Neuron (in vitro differentiated cells): ENCODE data around the gene ATXN7L3B.
"Not testable (repeated sequence)": the region's sequence is repeated elsewhere in the genome, so short reads cannot be mapped to it uniquely, and the experiment has no call there.

Experiments used
- H2AFZ ChIP-seq: one replicate; pipeline ENCODE4 v1.6.1; 2013; ENCODE audit warnings: low read depth, mild to moderate bottlenecking, inconsistent platforms, low read length, moderate library complexity
- H3K27me3 ChIP-seq: one replicate; pipeline ENCODE4 v1.6.1; 2013; ENCODE audit warnings: low read length; ENCODE audit not compliant: insufficient read depth
- H3K36me3 ChIP-seq: one replicate; pipeline ENCODE4 v1.6.1; 2013; ENCODE audit warnings: low read length; ENCODE audit not compliant: insufficient read depth
- H3K4me1 ChIP-seq: one replicate; pipeline ENCODE4 v1.6.1; 2013; ENCODE audit warnings: low read length; ENCODE audit not compliant: insufficient read depth
- H3K4me3 ChIP-seq: 2 replicates; pipeline ENCODE4 v1.5.1; 2013; ENCODE audit warnings: mild to moderate bottlenecking, low read length, moderate library complexity
- H3K9me3 ChIP-seq: one replicate; pipeline ENCODE4 v1.6.1; 2013; ENCODE audit warnings: low read length

The ATXN7L3B gene, protein sequence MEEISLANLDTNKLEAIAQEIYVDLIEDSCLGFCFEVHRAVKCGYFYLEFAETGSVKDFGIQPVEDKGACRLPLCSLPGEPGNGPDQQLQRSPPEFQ

DNA sequence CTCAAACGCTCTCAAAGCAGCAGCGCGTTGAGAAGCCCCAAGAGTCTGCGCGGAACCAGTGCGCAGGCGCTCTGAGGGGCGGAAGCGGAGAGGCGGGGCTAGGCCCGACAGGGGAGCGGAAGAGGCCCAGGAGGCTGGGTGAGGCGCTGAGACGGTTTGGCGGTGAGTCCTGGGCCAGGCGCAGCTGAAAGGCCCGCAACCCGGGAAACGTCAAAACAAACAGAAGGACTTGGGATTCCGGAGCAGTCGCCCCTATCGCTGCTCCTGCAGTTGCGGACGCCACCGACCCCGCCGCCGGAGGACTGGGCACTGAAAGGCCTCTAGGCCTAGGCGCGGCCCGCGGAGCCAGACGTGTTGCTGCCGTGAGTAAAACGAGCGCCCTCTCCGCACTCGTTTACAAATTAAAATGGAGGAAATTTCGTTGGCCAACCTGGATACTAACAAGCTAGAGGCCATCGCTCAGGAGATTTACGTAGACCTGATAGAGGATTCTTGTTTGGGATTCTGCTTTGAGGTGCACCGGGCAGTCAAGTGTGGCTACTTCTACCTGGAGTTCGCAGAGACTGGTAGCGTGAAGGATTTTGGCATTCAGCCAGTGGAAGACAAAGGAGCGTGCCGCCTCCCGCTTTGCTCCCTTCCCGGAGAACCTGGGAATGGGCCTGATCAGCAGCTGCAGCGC, at the start of gene ATXN7L3B:
Gene ATXN7L3B (plus strand): TSS at position 129 of the 679 bp plus-strand sequence. CDS start 278 bp downstream, at position 407.
- no peaks in the 10 kb centered on the region for H3K27me3 ChIP-seq
- H3K4me1 ChIP-seq: peaks cover 33% of the 10 kb centered on the region
- H2AFZ ChIP-seq: peak within 1 kb of the TSS; percentile 88
- H3K36me3 ChIP-seq: peaks cover 40% of the 10 kb centered on the region
- H3K4me3 ChIP-seq: peak within 1 kb of the TSS; percentile 95
- no peaks in the 10 kb centered on the region for H3K9me3 ChIP-seq

DNA sequence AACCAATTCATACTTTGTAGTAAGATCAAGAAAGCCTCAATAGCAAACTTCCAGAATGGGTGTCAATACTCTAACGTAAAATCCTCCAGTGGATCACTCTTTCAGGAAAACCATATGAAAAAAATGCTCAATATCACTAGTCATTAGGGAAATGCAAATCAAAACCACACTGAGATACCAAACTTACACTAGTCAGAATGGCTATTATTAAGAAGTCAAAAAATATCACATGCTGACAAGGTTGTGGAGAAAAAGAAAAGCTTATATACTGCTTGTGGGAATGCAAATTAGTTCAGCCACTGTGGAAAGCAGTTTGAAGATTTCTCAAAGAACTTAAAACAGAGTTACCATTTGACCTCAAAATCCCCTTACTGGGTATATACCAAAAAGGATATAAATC, 49.5 kb upstream of the ATXN7L3B start:
- Histone ChIP-seq H3K9me3 (no peaks in the 10 kb centered on the region), H3K4me1 (peaks cover 5% of the 10 kb centered on the region), H3K27me3 (no peaks in the 10 kb centered on the region), H2AFZ (no peak overlapping the region), H3K36me3 (no peaks in the 10 kb centered on the region), H3K4me3 (no peak overlapping the region)

DNA sequence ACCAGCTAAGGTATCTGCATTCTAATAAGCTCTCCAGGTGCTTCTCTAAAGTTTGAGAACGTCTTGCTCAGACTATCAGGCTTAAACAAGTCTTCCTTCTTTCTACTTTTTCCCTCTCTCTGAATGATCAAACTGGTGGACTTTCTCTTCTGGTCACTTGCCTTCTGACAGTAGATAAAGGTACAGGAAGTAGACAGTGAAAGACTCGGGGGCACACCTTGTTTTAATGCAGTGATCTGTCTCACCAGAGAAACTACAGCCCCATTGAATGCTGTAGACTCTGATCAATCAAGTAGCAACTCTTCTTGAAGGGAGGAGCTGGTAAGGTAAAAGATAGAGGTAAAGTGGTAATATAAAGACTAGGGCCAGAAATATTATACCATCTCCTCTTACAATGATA, 48.1 kb upstream of the ATXN7L3B start:
- no peaks in the 10 kb centered on the region for H3K9me3 ChIP-seq
- peaks cover 5% of the 10 kb centered on the region for H3K4me1 ChIP-seq
- H3K36me3 ChIP-seq: no peaks in the 10 kb centered on the region
- H2AFZ ChIP-seq: no peak overlapping the region
- H3K27me3 ChIP-seq: no peaks in the 10 kb centered on the region
- H3K4me3 ChIP-seq: no peak overlapping the region

DNA sequence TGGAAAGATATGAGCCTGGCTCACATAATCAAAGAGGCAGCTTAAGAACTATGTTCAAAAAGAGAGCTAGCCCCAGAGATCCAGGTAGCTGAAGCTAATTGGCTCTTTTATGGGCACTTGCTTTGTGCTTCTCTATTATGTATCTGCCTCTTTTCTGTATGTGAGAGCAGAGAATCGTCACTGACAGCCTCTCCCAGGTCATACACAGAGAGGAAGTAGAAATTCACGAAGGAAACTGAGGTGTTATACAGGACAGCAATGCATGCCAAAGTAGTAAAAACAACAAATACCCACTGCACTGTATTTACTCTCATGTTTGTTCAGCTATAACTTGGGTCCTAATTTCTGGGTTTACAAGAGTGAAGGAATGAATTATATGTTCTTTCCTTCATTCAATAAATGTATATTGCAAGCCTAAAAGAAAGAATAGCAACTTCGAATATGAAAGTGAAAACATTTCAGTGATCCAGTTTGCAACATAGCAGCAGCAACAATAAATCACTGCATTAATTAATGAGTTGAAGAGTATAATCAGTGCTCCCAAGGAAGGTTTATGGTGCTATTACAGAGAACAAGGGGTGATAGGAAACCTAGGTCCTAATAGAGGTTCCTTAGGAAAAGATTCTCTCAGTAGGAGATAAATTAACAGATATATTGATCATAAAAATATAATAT, 47.1 kb upstream of the ATXN7L3B start:
- Histone ChIP-seq H3K27me3 (no peaks in the 10 kb centered on the region), H3K4me3 (no peak overlapping the region), H3K9me3 (no peaks in the 10 kb centered on the region), H3K4me1 (peaks cover 5% of the 10 kb centered on the region), H2AFZ (peak overlapping the region; percentile 47), H3K36me3 (no peaks in the 10 kb centered on the region)

DNA sequence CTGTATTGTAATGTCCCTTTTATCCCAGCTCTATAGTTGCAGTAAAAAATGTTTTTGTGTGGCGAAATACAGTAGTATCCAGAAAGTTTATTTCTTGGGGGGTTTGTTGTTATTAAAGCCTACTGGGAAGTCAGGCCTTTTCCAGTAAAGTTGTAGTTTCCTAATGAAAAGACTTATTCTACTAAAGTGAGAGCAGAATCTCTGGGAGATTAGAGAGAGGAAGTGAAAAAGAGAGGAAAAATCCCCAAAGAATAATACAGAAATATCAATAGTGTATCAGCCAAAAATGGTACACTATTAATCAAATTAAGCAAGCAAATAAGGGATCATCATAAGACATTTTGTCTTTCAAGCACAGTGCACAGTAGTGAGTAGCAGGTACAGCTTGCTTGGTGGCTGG, 46.3 kb upstream of the ATXN7L3B start:
- Histone ChIP-seq H3K9me3 (no peaks in the 10 kb centered on the region), H3K4me1 (peaks cover 5% of the 10 kb centered on the region), H3K4me3 (no peak overlapping the region)

DNA sequence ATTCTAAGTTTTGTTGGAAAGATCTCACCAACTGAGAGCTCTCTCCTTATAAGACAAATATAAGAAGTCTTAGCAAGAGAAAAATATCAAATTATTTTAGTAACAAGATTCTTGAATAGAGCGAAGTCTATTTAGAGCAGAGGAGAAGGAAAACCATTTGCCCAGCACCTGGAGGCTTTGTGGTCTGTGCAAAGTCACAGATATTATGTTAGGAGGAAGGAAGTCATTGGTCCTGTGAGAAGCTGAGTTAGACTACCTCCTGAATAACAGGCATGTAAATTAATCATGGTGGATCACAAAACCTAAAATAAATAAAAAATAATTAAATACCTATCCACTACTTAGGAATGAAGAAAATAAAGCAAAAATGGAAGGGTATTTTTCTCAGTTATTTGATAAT, 38.4 kb upstream of the ATXN7L3B start:
- no peak overlapping the region for H2AFZ ChIP-seq
- no peaks in the 10 kb centered on the region for H3K36me3 ChIP-seq
- no peak overlapping the region for H3K4me3 ChIP-seq
- H3K9me3 ChIP-seq: no peaks in the 10 kb centered on the region
- H3K4me1 ChIP-seq: no peaks in the 10 kb centered on the region
- no peaks in the 10 kb centered on the region for H3K27me3 ChIP-seq

More for the DNA sequence above, 46.3 kb upstream of the ATXN7L3B start:
- Histone ChIP-seq H3K27me3 (no peaks in the 10 kb centered on the region), H3K36me3 (no peaks in the 10 kb centered on the region), H2AFZ (peak overlapping the region; percentile 46)

DNA sequence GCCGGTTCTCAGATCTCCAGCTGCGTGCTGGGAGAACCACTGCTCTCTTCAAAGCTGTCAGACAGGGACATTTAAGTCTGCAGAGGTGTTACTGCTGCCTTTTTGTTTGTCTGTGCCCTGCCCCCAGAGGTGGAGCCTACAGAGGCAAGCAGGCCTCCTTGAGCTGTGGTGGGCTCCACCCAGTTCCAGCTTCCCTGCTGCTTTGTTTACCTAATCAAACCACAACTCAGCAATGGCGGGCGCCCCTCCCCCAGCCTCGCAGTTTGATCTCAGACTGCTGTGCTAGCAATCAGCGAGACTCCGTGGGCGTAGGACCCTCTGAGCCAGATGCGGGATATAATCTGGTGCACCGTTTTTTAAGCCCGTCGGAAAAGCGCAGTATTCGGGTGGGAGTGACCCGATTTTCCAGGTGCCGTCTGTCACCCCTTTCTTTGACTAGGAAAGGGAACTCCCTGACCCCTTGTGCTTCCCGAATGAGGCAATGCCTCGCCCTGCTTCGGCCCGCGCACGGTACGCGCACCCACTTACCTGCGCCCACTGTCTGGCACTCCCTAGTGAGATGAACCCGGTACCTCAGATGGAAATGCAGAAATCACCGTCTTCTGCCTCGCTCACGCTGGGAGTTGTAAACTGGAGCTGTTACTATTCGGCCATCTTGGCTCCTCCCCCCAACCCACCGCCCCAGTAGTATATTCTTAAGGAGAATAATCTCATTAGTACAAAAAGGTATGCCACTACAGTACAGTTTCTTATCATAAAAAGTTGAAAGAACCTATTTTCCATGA, 28.6 kb upstream of the ATXN7L3B start:
- H3K9me3 ChIP-seq, H3K27me3 ChIP-seq, H3K4me1 ChIP-seq, H3K36me3 ChIP-seq, H3K4me3 ChIP-seq, H2AFZ ChIP-seq: not testable (repeated sequence)

DNA sequence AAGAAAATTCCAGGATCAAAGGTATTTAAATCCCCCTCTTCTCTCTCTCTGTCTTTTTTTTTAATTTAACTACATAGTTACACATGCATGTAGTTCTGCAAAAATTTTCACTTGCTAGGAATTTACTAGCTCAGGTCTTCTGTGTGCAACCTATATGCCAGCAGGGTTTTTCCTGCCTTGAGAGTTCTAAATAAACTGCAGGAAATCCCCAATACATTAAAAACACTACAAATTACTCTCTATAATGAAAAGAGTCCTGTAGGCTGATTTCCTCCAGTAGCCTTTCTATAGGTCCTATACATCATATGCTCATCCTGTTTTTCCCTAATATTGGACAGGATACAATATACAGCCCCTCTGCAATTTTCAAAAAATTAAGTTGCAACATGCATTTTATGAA, 27.7 kb upstream of the ATXN7L3B start:
- Histone ChIP-seq H3K4me3 (no peak overlapping the region), H3K4me1 (no peaks in the 10 kb centered on the region), H2AFZ (no peak overlapping the region), H3K9me3 (no peaks in the 10 kb centered on the region), H3K36me3 (no peaks in the 10 kb centered on the region), H3K27me3 (no peaks in the 10 kb centered on the region)

DNA sequence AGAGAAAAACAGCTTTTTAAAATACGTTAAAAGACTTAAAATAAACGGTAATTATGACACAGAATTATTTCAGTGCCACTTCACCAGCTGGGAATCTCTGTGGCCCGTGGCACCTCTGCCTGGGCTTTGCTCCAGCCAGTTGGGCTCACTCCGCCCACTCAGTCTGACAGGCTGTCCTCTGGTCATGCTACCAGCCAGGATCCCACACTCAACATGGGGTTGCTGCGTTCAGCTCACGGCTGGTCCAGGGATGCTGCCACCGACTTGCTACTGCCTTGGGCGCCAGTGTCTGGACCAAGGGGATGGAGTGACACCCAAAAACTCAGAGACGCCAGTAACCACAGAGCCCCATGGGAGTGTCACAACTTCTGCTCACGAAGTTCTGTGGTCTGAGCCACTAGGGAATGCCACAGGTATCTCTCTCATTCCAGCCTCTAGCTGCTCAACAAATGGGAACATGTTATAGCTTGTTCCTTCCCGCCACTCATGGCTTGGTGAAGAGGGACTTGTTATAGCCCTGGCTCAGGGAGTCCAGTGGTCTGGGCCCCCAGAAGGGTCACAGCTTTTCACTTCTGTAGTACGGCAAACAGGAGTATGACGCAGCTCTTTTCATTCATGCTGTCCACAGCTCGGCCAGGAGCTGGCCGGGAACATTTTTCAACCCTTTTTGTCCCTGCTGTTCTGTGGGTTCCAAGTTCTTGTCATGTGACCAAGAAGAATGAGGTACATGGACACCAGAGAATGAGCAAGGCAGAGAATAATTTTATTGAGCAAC, 23.4 kb upstream of the ATXN7L3B start:
- Histone ChIP-seq H3K4me3 (no peak overlapping the region), H3K27me3 (no peaks in the 10 kb centered on the region), H3K36me3 (no peaks in the 10 kb centered on the region), H2AFZ (no peak overlapping the region), H3K9me3 (no peaks in the 10 kb centered on the region), H3K4me1 (no peaks in the 10 kb centered on the region)

DNA sequence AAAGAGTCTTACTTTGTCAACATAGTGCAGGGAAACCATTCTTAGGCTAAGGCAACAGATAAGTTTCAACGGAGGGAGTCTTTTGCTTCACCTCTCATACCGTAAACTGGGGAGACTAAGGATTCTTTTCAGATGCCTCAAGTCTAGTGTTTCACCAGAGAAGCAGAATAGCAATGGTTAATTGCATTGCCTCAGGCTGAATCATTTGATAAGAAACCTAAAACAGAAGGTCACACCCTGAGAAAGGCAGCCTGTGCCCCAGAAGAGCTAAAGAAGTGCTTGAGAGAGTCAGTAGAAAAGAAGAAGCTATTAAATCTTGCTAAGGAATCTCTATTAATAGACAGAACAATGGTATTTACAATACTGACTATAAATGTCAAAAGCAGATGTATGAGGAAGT, 21.8 kb upstream of the ATXN7L3B start:
- Histone ChIP-seq H3K4me3 (no peak overlapping the region), H2AFZ (no peak overlapping the region), H3K9me3 (no peaks in the 10 kb centered on the region), H3K36me3 (no peaks in the 10 kb centered on the region), H3K27me3 (no peaks in the 10 kb centered on the region), H3K4me1 (no peaks in the 10 kb centered on the region)

DNA sequence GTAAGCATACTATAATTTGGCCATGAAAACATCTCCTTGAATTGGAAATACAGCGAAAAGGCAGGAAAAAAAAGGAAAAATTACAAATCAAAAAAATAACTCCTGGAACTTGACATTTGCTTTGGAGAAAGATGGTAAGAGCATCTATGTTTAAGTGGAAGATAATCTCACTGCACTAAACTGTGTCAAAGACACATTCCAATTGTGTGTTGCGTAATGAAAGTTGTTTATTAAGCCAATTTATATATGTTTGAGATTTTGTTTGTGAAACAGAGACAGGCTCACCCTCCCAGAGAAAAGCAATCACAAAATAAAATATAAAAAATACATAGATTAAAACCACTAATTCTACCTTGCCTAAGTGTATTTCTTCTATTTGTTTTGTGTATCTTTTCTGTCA, 11.1 kb upstream of the ATXN7L3B start:
- H2AFZ ChIP-seq: no peak overlapping the region
- no peak overlapping the region for H3K4me3 ChIP-seq
- no peaks in the 10 kb centered on the region for H3K9me3 ChIP-seq
- H3K4me1 ChIP-seq: no peaks in the 10 kb centered on the region
- H3K27me3 ChIP-seq: no peaks in the 10 kb centered on the region
- H3K36me3 ChIP-seq: no peaks in the 10 kb centered on the region

DNA sequence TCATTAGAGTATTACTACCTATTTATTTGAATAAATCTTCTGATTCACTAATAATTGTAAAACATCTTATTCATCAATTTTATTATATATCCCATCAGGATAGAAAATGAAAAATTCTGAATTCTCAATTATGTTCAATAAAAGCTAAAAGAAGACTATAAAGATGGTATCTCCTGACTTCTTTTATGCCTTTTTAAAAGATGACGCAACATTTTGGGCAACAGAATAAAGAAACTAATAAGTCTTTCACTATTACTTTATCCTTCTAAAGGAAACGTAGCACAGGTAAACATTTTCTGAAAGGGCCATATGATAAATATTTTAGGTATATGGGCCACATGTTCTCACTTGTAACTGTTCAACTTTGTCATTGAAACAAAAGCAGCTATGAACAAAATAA, 10.1 kb upstream of the ATXN7L3B start:
- Histone ChIP-seq H2AFZ (no peak overlapping the region), H3K4me1 (no peaks in the 10 kb centered on the region), H3K4me3 (no peak overlapping the region), H3K36me3 (no peaks in the 10 kb centered on the region), H3K27me3 (no peaks in the 10 kb centered on the region), H3K9me3 (no peaks in the 10 kb centered on the region)
